Ramos (cell line): ENCODE results near the gene GPATCH2.
"Not testable (repeated sequence)": the region's sequence is repeated elsewhere in the genome, so short reads cannot be mapped to it uniquely, and the experiment has no call there.

Source experiments
- in situ Hi-C: fragments of 300-500 bp; cut with MboI; formaldehyde crosslinking; loops from one replicate; pipeline ENCODE4 v1.14.3; 2022; ENCODE audit warnings: low sequenced_read_pairs; ENCODE audit not compliant: unreplicated experiment

Gene GPATCH2

DNA sequence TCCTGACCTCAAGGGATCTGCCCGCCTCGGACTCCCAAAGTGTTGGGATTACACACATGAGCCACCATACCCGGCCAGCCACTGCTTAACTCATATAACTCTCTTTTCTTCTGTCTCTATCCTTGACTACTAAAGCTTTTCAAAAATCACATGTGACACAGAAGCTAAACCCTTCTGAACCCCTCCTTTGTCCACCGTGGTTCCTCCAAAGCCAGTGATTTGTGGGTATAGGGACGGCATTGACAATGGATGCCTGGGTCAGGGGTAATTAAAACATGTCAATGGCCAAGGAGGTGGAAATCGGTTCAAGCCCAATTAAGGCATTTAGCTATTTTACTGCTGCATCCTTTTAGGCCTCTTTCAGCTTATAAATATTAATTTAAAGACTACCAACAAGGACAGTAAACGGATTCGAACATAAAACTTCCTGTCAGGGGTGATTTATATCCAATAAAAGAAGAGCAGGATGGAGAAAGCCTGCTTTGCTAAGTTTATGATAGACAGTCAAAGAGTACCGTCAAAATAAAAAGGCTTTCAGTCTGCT lies 242.3 kb downstream of the GPATCH2 start:
- in situ Hi-C loops = no loop called here

GRCh38 chr1:217381773-217382172 lies 249.1 kb downstream of the GPATCH2 start:
- in situ Hi-C loops = not testable (repeated sequence)

DNA sequence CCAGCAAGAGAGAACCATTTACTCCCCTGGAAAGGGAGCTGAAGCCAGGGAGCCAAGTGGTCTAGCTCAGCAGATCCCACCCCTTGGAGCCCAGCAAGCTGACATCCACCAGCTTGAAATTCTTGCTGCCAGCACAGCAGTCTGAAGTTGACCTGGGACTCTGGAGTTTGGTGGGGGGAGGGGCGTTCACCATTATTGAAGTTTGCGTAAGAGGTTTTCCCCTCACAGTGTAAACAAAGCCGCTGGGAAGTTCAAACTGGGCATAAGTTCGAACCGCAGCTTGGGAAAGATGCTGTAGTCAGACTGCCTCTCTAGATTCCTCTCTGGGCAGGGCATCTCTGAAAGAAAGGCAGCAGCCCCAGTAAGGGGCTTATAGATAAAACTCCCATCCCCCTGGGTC lies 251.1 kb downstream of the GPATCH2 start:
- in situ Hi-C loops = not testable (repeated sequence)

- in situ Hi-C loops = no loop called here
Observed at GRCh38 chr1:217379336-217379735, 251.6 kb downstream of the GPATCH2 start.
